HG03342 (cell line): ENCODE results near the gene ATF7IP2.
"Not testable (repeated sequence)": the region's sequence is repeated elsewhere in the genome, so short reads cannot be mapped to it uniquely, and the experiment has no call there.

Source experiments
- ATAC-seq: cut with Tn5 transposase; IDR thresholded peaks from one replicate; pipeline ENCODE4 v1.9.1; 2021; ENCODE audit warnings: mild to moderate bottlenecking, moderate library complexity; ENCODE audit not compliant: unreplicated experiment

Gene ATF7IP2

GRCh38 chr16:10385725-10386516, at the start of gene ATF7IP2:
TSS of gene ATF7IP2 (plus strand) at chr16:10386061. CDS start at chr16:10430621, 44,560 bp downstream.
- ATAC-seq = peak; percentile 91

- ATAC-seq = no peak
Measured at GRCh38 chr16:10338426-10338825, 47.4 kb upstream of the ATF7IP2 start.

GRCh38 chr16:10339777-10340732, 45.8 kb upstream of the ATF7IP2 start:
- ATAC-seq = no peak

- ATAC-seq = no peak
Measured at GRCh38 chr16:10343124-10343760, 42.6 kb upstream of the ATF7IP2 start.

GRCh38 chr16:10344699-10345098, 41.2 kb upstream of the ATF7IP2 start:
- not testable (repeated sequence) for ATAC-seq

GRCh38 chr16:10345629-10346028, 40.2 kb upstream of the ATF7IP2 start:
- ATAC-seq = no peak

GRCh38 chr16:10349851-10350250, 36.0 kb upstream of the ATF7IP2 start:
- no peak for ATAC-seq

- ATAC-seq = no peak
Measured at GRCh38 chr16:10352262-10352661, 33.6 kb upstream of the ATF7IP2 start.

- ATAC-seq = no peak
Measured at GRCh38 chr16:10355589-10355988, 30.3 kb upstream of the ATF7IP2 start.

- ATAC-seq = no peak
Measured at GRCh38 chr16:10356870-10357842, 28.7 kb upstream of the ATF7IP2 start.

GRCh38 chr16:10361747-10362076, 24.1 kb upstream of the ATF7IP2 start:
- not testable (repeated sequence) for ATAC-seq

GRCh38 chr16:10362077-10362863, 23.6 kb upstream of the ATF7IP2 start:
- peak; percentile 59 for ATAC-seq

GRCh38 chr16:10362864-10363197, 23.0 kb upstream of the ATF7IP2 start:
- not testable (repeated sequence) for ATAC-seq

- not testable (repeated sequence) for ATAC-seq
Measured at GRCh38 chr16:10366619-10367018, 19.2 kb upstream of the ATF7IP2 start.

GRCh38 chr16:10367616-10368188, 18.2 kb upstream of the ATF7IP2 start:
- no peak for ATAC-seq

GRCh38 chr16:10368969-10369551, 16.8 kb upstream of the ATF7IP2 start:
- ATAC-seq = no peak

- ATAC-seq = no peak
Measured at GRCh38 chr16:10370096-10370726, 15.7 kb upstream of the ATF7IP2 start.

- ATAC-seq = no peak
Measured at GRCh38 chr16:10371592-10371991, 14.3 kb upstream of the ATF7IP2 start.
